CD4-positive, alpha-beta T cell treated with Interleukin-6 for 4 hours (primary cell): ENCODE results near the gene ASPG.

Experiments
- DNase-seq: peaks from one replicate; pipeline ENCODE4 v3.0.0-alpha.2; 2020; ENCODE audit warnings: mixed read lengths

Gene ASPG

GRCh38 chr14:104138718-104139459 lies 53.4 kb downstream of the ASPG start:
- DNase-seq, result no peak

- no peak for DNase-seq
These were observed 54.1 kb downstream of the ASPG start for GRCh38 chr14:104139460-104140212.

GRCh38 chr14:104140213-104140462 lies 54.6 kb downstream of the ASPG start:
- no peak for DNase-seq

GRCh38 chr14:104140463-104141331 lies 55.2 kb downstream of the ASPG start:
- DNase-seq, result no peak

GRCh38 chr14:104141621-104142091 lies 56.2 kb downstream of the ASPG start:
- DNase-seq, result no peak

GRCh38 chr14:104142136-104142945 lies 56.8 kb downstream of the ASPG start:
- no peak for DNase-seq

- no peak for DNase-seq
These were observed 57.5 kb downstream of the ASPG start for GRCh38 chr14:104142946-104143470.

GRCh38 chr14:104143521-104144452 lies 58.3 kb downstream of the ASPG start:
- no peak for DNase-seq

GRCh38 chr14:104144453-104144790 lies 58.9 kb downstream of the ASPG start:
- no peak for DNase-seq

GRCh38 chr14:104144911-104145825 lies 59.7 kb downstream of the ASPG start:
- DNase-seq, result no peak

- DNase-seq, result no peak
These were observed 60.5 kb downstream of the ASPG start for GRCh38 chr14:104145826-104146601.

GRCh38 chr14:104146651-104147345 lies 61.3 kb downstream of the ASPG start:
- no peak for DNase-seq

GRCh38 chr14:104147346-104148125 lies 62.0 kb downstream of the ASPG start:
- DNase-seq, result no peak

GRCh38 chr14:104148433-104149277 lies 63.2 kb downstream of the ASPG start:
- no peak for DNase-seq

GRCh38 chr14:104149278-104149595 lies 63.7 kb downstream of the ASPG start:
- no peak for DNase-seq

GRCh38 chr14:104149617-104150135 lies 64.2 kb downstream of the ASPG start:
- no peak for DNase-seq
